Measurements from ENCODE around the gene MAP4K4.
"Not testable (repeated sequence)": the region's sequence is repeated elsewhere in the genome, so short reads cannot be mapped to it uniquely, and the experiment has no call there.

MAP4K4 gene

GRCh38 chr2:101881131-101881530 lies 183.6 kb downstream of the MAP4K4 start:
- DNase-seq = no peak

GRCh38 chr2:101882769-101883307 lies 185.3 kb downstream of the MAP4K4 start:
- peak; percentile 37 for DNase-seq

GRCh38 chr2:101883860-101884259 lies 186.4 kb downstream of the MAP4K4 start:
- peak; percentile 80 for DNase-seq

GRCh38 chr2:101884423-101884822 lies 186.9 kb downstream of the MAP4K4 start:
- no peak for DNase-seq

GRCh38 chr2:101887328-101887727 lies 189.8 kb downstream of the MAP4K4 start:
- DNase-seq = no peak

- DNase-seq = no peak
These were observed 192.1 kb downstream of the MAP4K4 start for GRCh38 chr2:101889460-101890098.

GRCh38 chr2:101892377-101892776 lies 194.9 kb downstream of the MAP4K4 start:
- no peak for DNase-seq

- no peak for DNase-seq
These were observed 196.3 kb downstream of the MAP4K4 start for GRCh38 chr2:101893681-101894381.

GRCh38 chr2:101895039-101895438 lies 197.5 kb downstream of the MAP4K4 start:
- no peak for DNase-seq

GRCh38 chr2:101895819-101896322 lies 198.4 kb downstream of the MAP4K4 start:
- no peak for DNase-seq

GRCh38 chr2:101897301-101897700 lies 199.8 kb downstream of the MAP4K4 start:
- DNase-seq = no peak

- no peak for DNase-seq
These were observed 201.8 kb downstream of the MAP4K4 start for GRCh38 chr2:101899265-101899664.

GRCh38 chr2:101899871-101900270 lies 202.4 kb downstream of the MAP4K4 start:
- DNase-seq = no peak

GRCh38 chr2:101900375-101900774 lies 202.9 kb downstream of the MAP4K4 start:
- DNase-seq = no peak

- no peak for DNase-seq
These were observed 203.7 kb downstream of the MAP4K4 start for GRCh38 chr2:101901241-101901640.

GRCh38 chr2:101902169-101902568 lies 204.7 kb downstream of the MAP4K4 start:
- DNase-seq = no peak

- DNase-seq = no peak
These were observed 207.4 kb downstream of the MAP4K4 start for GRCh38 chr2:101904916-101905315.

- DNase-seq = no peak
These were observed 208.3 kb downstream of the MAP4K4 start for GRCh38 chr2:101905746-101906336.

GRCh38 chr2:101909760-101910159 lies 212.3 kb downstream of the MAP4K4 start:
- no peak for DNase-seq

GRCh38 chr2:101912545-101912944 lies 215.0 kb downstream of the MAP4K4 start:
- DNase-seq = no peak

GRCh38 chr2:101921319-101921952 lies 223.9 kb downstream of the MAP4K4 start:
- peak; percentile 41 for DNase-seq

- no peak for DNase-seq
These were observed 224.4 kb downstream of the MAP4K4 start for GRCh38 chr2:101921953-101922325.

GRCh38 chr2:101924311-101924710 lies 226.8 kb downstream of the MAP4K4 start:
- DNase-seq = not testable (repeated sequence)
